Measurements from ENCODE around the gene AP1S1. TPM values are rescaled to one million over a fixed set of nuclear protein-coding genes. Genes with fewer than 3 reads are reported as not detected.
A peak's percentile ranks its signal among the peaks of the same experiment; 100 is the strongest.

The AP1S1 gene
- total and polyA plus RNA-seq, 2 of the 13 experiments (the other 11 are each of a cell fraction or from before 2014, with no cell fraction given) = 57.5 to 68.1 TPM

DNA sequence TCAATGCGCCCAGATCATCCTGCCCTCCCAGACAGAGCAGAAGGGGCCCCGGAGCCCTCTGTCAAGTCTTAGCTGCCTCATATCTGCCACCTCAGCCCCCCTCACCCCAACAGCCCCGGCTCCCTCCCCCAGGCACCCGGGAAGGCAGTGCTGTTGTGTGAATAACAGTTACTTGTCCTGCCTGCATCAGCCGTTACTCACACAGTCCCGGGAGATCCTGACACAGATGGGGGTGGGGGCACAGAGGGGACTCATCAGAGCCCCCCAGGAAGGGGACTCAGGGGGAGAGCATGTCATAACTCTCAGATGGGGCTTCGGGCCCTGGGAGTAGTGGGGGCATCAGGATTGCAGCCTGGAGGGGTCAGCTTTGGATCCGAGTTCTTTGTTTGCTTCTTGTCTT, 39.8 kb upstream of the AP1S1 start:
- intact Hi-C loops (cut with micrococcal nuclease; ENCODE audit: unreplicated experiment) = no loop called here
- Histone ChIP-seq H3K9ac (ENCODE audit: insufficient read depth, low read depth, low read length) (no peak overlapping the region), H3K27ac (ENCODE audit: extremely low read length, insufficient read depth, low read length) (no peak overlapping the region), H4K20me1 (ENCODE audit: insufficient read depth, low read length) (no peaks in the 10 kb centered on the region), H2AFZ (ENCODE audit: low read length) (no peak overlapping the region), H3K9me3 (ENCODE audit: low read length) (no peaks in the 10 kb centered on the region), H3K4me3 (replicated peaks in 1 of 3; ENCODE audit: insufficient read depth in 1 of 3, low read depth in 2 of 3, low read length in 3 of 3) (no peak overlapping the region), H3K36me3 (replicated peaks in 1 of 2; ENCODE audit: control insufficient read depth in 1 of 2, insufficient read depth in 2 of 2, low read length in 2 of 2) (no peaks in the 10 kb centered on the region), H3K27me3 (ENCODE audit: control insufficient read depth in 1 of 2, insufficient read depth in 2 of 2, low read length in 2 of 2) (0 out of 5 replicates have a peak, but pooled peaks cover 0 to 3% of the 10 kb centered on the region in 2 experiments), H3K4me1 (ENCODE audit: insufficient read depth, low read length) (peaks cover 65% of the 10 kb centered on the region), H3K4me2 (ENCODE audit: low read depth, low read length) (no peak overlapping the region), H3K79me2 (ENCODE audit: insufficient read depth, low read length) (no peaks in the 10 kb centered on the region)
- CTCF ChIA-PET (ENCODE audit: low intra/inter-chr PET ratio, low total read pairs) = no interaction called here
- no peak for TF ChIP-seq KLF16 (CRISPR knock-in tag; IDR thresholded peaks at IDR 0.05)
- TF ChIP-seq, protein P1, sequence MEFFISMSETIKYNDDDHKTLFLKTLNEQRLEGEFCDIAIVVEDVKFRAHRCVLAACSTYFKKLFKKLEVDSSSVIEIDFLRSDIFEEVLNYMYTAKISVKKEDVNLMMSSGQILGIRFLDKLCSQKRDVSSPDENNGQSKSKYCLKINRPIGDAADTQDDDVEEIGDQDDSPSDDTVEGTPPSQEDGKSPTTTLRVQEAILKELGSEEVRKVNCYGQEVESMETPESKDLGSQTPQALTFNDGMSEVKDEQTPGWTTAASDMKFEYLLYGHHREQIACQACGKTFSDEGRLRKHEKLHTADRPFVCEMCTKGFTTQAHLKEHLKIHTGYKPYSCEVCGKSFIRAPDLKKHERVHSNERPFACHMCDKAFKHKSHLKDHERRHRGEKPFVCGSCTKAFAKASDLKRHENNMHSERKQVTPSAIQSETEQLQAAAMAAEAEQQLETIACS (CRISPR knock-in tag; IDR thresholded peaks at IDR 0.05) = no peak
- POLR2A ChIA-PET = interaction anchor here (1.5 to 3.8 kb wide), 2 partner anchors 8 to 10 kb away, joined by 4 to 26 read pairs; no protein-coding TSS in a partner anchor
- ATAC-seq (no peak), FAIRE-seq (no peak), DNase-seq (ENCODE audit: low spot score) (no peak)
- no TSS peak for BruUV-seq (replicated peaks)
- in situ Hi-C loops (cut with HindIII; ENCODE audit: extremely low pct_ligation_motif_present, low pct_unique_long_range_greater_than_20kb) = no loop called here
- 24% methylated on average over 8 of the region's 8 CpGs for WGBS (ENCODE audit: low lambda C conversion rate)

DNA sequence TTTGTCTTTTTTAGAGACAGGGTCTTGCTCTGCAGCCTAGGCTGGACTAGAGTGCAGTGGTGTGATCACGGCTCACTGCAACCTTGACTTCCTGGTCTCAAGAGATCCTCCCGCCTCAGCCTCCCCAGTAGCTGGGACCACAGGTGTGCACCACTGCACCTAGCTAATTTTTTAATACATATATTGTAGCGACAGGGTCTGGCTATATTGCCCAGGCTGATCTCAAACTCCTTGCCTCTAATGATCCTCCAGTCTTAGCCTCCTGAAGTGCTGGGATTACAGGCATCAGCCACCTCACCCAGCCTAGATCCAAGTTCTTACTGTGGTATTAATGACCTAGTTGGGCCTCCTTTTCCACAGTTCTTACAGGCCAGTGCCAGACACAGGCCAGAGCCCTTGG, 39.1 kb upstream of the AP1S1 start:
- Histone ChIP-seq H3K4me3 (replicated peaks in 1 of 3; ENCODE audit: insufficient read depth in 1 of 3, low read depth in 2 of 3, low read length in 3 of 3) (no peak overlapping the region), H3K4me2 (ENCODE audit: low read depth, low read length) (no peak overlapping the region), H3K27ac (ENCODE audit: extremely low read length, insufficient read depth, low read length) (no peak overlapping the region), H3K36me3 (replicated peaks in 1 of 2; ENCODE audit: control insufficient read depth in 1 of 2, insufficient read depth in 2 of 2, low read length in 2 of 2) (no peaks in the 10 kb centered on the region), H3K4me1 (ENCODE audit: insufficient read depth, low read length) (peaks cover 62% of the 10 kb centered on the region), H3K79me2 (ENCODE audit: insufficient read depth, low read length) (no peaks in the 10 kb centered on the region), H3K27me3 (ENCODE audit: control insufficient read depth in 1 of 2, insufficient read depth in 2 of 2, low read length in 2 of 2) (0 out of 5 replicates have a peak, but pooled peaks cover 0 to 3% of the 10 kb centered on the region in 2 experiments), H3K9me3 (ENCODE audit: low read length) (no peaks in the 10 kb centered on the region), H2AFZ (ENCODE audit: low read length) (no peak overlapping the region), H4K20me1 (ENCODE audit: insufficient read depth, low read length) (no peaks in the 10 kb centered on the region), H3K9ac (ENCODE audit: insufficient read depth, low read depth, low read length) (no peak overlapping the region)
- in situ Hi-C loops (cut with HindIII; ENCODE audit: extremely low pct_ligation_motif_present, low pct_unique_long_range_greater_than_20kb) (no loop called here), intact Hi-C loops (cut with micrococcal nuclease; ENCODE audit: unreplicated experiment) (no loop called here)
- no peak for FAIRE-seq
- 68% methylated on average over 3 of the region's 3 CpGs for whole genome bisulfite sequencing (ENCODE audit: low lambda C conversion rate)
- ChIA-PET CTCF (ENCODE audit: low intra/inter-chr PET ratio, low total read pairs) (no interaction called here), POLR2A (interaction anchor here (1.5 kb wide), 1 partner anchor 9 kb away, joined by 4 read pairs; no protein-coding TSS in a partner anchor)
- no peak for DNase-seq (ENCODE audit: low spot score)
- no TSS peak for BruUV-seq (replicated peaks)
- no peak for ATAC-seq
- TF ChIP-seq ATM (IDR thresholded peaks at IDR 0.05; ENCODE audit: borderline replicate concordance) (no peak), CHD4 (IDR thresholded peaks at IDR 0.05; ENCODE audit: borderline replicate concordance, low read length) (no peak), ZNF121 (CRISPR knock-in tag; IDR thresholded peaks at IDR 0.05) (peak; percentile 68; the same call in 1 of the 2 replicates), ISX (CRISPR knock-in tag; conservative IDR thresholded peaks at IDR 0.05) (no peak), SATB2 (CRISPR knock-in tag; IDR thresholded peaks at IDR 0.05) (no peak), SRSF1 (optimal IDR thresholded peaks at IDR 0.05; ENCODE audit: low read depth, low read length) (no peak), ZC3H13 (CRISPR knock-in tag; IDR thresholded peaks at IDR 0.05) (no peak)
- TF ChIP-seq, protein P2, sequence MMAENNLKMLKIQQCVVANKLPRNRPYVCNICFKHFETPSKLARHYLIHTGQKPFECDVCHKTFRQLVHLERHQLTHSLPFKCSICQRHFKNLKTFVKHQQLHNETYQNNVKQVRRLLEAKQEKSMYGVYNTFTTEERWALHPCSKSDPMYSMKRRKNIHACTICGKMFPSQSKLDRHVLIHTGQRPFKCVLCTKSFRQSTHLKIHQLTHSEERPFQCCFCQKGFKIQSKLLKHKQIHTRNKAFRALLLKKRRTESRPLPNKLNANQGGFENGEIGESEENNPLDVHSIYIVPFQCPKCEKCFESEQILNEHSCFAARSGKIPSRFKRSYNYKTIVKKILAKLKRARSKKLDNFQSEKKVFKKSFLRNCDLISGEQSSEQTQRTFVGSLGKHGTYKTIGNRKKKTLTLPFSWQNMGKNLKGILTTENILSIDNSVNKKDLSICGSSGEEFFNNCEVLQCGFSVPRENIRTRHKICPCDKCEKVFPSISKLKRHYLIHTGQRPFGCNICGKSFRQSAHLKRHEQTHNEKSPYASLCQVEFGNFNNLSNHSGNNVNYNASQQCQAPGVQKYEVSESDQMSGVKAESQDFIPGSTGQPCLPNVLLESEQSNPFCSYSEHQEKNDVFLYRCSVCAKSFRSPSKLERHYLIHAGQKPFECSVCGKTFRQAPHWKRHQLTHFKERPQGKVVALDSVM (CRISPR knock-in tag; IDR thresholded peaks at IDR 0.05) = peak; percentile 69; the same call in 1 of the 2 replicates
- TF ChIP-seq, protein P3, sequence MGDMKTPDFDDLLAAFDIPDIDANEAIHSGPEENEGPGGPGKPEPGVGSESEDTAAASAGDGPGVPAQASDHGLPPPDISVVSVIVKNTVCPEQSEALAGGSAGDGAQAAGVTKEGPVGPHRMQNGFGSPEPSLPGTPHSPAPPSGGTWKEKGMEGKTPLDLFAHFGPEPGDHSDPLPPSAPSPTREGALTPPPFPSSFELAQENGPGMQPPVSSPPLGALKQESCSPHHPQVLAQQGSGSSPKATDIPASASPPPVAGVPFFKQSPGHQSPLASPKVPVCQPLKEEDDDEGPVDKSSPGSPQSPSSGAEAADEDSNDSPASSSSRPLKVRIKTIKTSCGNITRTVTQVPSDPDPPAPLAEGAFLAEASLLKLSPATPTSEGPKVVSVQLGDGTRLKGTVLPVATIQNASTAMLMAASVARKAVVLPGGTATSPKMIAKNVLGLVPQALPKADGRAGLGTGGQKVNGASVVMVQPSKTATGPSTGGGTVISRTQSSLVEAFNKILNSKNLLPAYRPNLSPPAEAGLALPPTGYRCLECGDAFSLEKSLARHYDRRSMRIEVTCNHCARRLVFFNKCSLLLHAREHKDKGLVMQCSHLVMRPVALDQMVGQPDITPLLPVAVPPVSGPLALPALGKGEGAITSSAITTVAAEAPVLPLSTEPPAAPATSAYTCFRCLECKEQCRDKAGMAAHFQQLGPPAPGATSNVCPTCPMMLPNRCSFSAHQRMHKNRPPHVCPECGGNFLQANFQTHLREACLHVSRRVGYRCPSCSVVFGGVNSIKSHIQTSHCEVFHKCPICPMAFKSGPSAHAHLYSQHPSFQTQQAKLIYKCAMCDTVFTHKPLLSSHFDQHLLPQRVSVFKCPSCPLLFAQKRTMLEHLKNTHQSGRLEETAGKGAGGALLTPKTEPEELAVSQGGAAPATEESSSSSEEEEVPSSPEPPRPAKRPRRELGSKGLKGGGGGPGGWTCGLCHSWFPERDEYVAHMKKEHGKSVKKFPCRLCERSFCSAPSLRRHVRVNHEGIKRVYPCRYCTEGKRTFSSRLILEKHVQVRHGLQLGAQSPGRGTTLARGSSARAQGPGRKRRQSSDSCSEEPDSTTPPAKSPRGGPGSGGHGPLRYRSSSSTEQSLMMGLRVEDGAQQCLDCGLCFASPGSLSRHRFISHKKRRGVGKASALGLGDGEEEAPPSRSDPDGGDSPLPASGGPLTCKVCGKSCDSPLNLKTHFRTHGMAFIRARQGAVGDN (CRISPR knock-in tag; IDR thresholded peaks at IDR 0.05) = no peak

All from HepG2 (cell line).